ENCODE measurements around the gene MED25. TPM values are rescaled to one million over a fixed set of nuclear protein-coding genes. Genes with fewer than 3 reads are reported as not detected.

The MED25 gene
- total and polyA plus RNA-seq, 4 donors: 42.6 to 75.2 (median 48.1) TPM

- DNase-seq (peak; percentile 99 to 100 (median 99)), ATAC-seq (ENCODE audit: insufficient read depth, low FRiP score) (peak; percentile 64)
- Histone ChIP-seq H3K4me1 (ENCODE audit: control insufficient read depth in 5 of 5, insufficient read depth in 5 of 5, low read length in 5 of 5) (peaks cover 0 to 20% (median 8%) of the 10 kb centered on the region in 5 donors), H3K27me3 (ENCODE audit: control insufficient read depth in 3 of 3, insufficient read depth in 3 of 3, low read length in 2 of 3) (no peaks in the 10 kb centered on the region), H3K27ac (ENCODE audit: low read depth in 1 of 2, low read length in 1 of 2) (peak within 1 kb of the TSS; percentile 84 to 87), H3K4me3 (peak within 1 kb of the TSS; percentile 43), H3K9ac (ENCODE audit: insufficient read depth in 1 of 2, low read length in 2 of 2) (peak within 1 kb of the TSS; percentile 81 to 99), H3K36me3 (ENCODE audit: control insufficient read depth in 4 of 4, insufficient read depth in 4 of 4, low read length in 4 of 4) (peaks cover 0 to 2% (median 0%) of the 10 kb centered on the region in 4 donors), H3K9me3 (ENCODE audit: control insufficient read depth in 4 of 4, insufficient read depth in 3 of 4, low read length in 3 of 4) (no peaks in the 10 kb centered on the region)
- no peak for TF ChIP-seq CTCF (IDR thresholded peaks at IDR 0.05; ENCODE audit: control extremely low read depth, extremely low read depth)
- 1% methylated on average over 44 to 45 of the region's 45 CpGs for WGBS, 2 donors
Measured at GRCh38 chr19:49812997-49813861, 4.9 kb upstream of the MED25 start, which contains the start of gene FUZ. TSS of gene FUZ (minus strand) at chr19:49813292. CDS start at chr19:49813106, 186 bp downstream.

DNA sequence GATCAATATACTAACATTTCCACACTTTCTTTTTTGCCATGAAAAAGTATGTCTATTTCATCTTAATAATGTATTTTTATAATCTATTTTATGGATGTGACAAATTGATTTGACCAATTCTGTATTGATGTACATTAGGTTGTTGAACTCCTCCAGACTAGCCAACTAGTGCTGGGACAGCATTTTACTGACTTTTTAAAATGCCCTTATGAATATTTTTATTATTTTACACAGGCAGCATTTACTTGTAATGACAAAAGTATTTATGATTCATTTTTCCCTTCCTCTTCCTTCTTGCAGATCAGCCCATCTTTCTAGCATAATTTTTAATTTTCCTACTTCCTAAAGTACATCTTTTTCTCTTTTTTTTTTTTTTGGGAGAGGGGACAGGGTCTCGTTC lies 4.1 kb upstream of the MED25 start:
- Histone ChIP-seq H3K27me3 (ENCODE audit: control insufficient read depth in 3 of 3, insufficient read depth in 3 of 3, low read length in 2 of 3) (no peaks in the 10 kb centered on the region), H3K9me3 (ENCODE audit: control insufficient read depth in 4 of 4, insufficient read depth in 3 of 4, low read length in 3 of 4) (no peaks in the 10 kb centered on the region), H3K4me1 (ENCODE audit: control insufficient read depth in 5 of 5, insufficient read depth in 5 of 5, low read length in 5 of 5) (peaks cover 0 to 24% (median 7%) of the 10 kb centered on the region in 5 donors), H3K9ac (ENCODE audit: insufficient read depth in 1 of 2, low read length in 2 of 2) (peak overlapping the region in 1 of 2 donors; percentile 99), H3K4me3 (no peak overlapping the region), H3K36me3 (ENCODE audit: control insufficient read depth in 4 of 4, insufficient read depth in 4 of 4, low read length in 4 of 4) (peaks cover 0 to 5% (median 0%) of the 10 kb centered on the region in 4 donors), H3K27ac (ENCODE audit: low read depth in 1 of 2, low read length in 1 of 2) (no peak overlapping the region)
- DNase-seq: no peak
- WGBS, 2 donors: 87 to 94% methylated on average over 1 of the region's 1 CpG
- no peak for TF ChIP-seq CTCF (IDR thresholded peaks at IDR 0.05; ENCODE audit: control extremely low read depth, extremely low read depth)
- ATAC-seq (ENCODE audit: insufficient read depth, low FRiP score): no peak

- Histone ChIP-seq H3K27me3 (ENCODE audit: control insufficient read depth in 3 of 3, insufficient read depth in 3 of 3, low read length in 2 of 3) (no peaks in the 10 kb centered on the region), H3K9me3 (ENCODE audit: control insufficient read depth in 4 of 4, insufficient read depth in 3 of 4, low read length in 3 of 4) (no peaks in the 10 kb centered on the region), H3K4me3 (no peak overlapping the region), H3K4me1 (ENCODE audit: control insufficient read depth in 5 of 5, insufficient read depth in 5 of 5, low read length in 5 of 5) (peaks cover 0 to 19% (median 5%) of the 10 kb centered on the region in 5 donors), H3K36me3 (ENCODE audit: control insufficient read depth in 4 of 4, insufficient read depth in 4 of 4, low read length in 4 of 4) (peaks cover 0 to 7% (median 3%) of the 10 kb centered on the region in 4 donors), H3K9ac (ENCODE audit: insufficient read depth in 1 of 2, low read length in 2 of 2) (peak overlapping the region in 1 of 2 donors; percentile 97), H3K27ac (ENCODE audit: low read depth in 1 of 2, low read length in 1 of 2) (peak overlapping the region; percentile 68 to 95)
- ATAC-seq (ENCODE audit: insufficient read depth, low FRiP score) (no peak), DNase-seq (peak in 1 of 3 donors; percentile 22)
- 84 to 93% methylated on average over 14 of the region's 14 CpGs for WGBS, 2 donors
- TF ChIP-seq CTCF (IDR thresholded peaks at IDR 0.05; ENCODE audit: control extremely low read depth, extremely low read depth): no peak
Measured at GRCh38 chr19:49816590-49816989, 1.5 kb upstream of the MED25 start.
